ENCODE data around the gene ADAP1.

Gene ADAP1

DNA sequence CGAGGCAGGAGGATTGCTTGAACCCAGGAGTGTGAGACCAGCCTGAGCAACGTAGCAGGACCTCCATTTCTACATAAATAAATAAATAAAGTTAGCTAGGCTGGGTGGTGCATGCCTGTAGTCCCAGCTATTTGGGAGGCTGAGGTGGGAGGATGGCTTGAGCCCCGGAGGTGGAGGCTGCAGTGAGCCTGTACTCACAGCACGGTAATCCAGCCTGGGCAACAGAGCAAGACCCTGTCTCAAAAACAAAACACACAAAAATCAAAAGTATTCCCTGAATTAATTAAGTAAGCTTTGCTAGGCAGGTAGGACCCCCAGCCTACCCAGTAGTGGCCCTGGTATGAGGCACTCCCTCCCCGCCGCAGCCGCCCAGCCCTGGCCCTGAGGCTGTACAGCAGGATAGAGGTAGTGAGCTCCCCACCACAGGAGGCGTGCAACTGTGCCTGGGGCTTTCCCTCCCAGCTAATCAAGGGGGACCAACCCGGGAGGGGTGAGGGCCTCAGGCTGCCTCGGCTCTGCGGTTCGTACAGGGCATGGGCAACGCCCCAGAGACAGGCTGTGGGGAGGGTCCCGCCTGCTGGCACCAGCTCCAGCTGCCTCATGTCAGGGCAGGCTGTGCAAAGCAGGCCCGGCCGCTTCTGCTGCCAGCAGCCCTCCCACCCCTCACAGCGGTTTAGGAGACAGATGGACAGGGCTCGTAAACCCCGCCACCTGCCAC is 27.5 kb upstream of the ADAP1 start:
- Histone ChIP-seq H3K9me3 (ENCODE audit: control insufficient read depth in 5 of 5, low read length in 5 of 5) (peaks cover 0 to 4% (median 0%) of the 10 kb centered on the region in 5 donors), H3K4me1 (ENCODE audit: control insufficient read depth in 5 of 5, insufficient read depth in 5 of 5, low read length in 5 of 5) (peaks cover 0 to 4% (median 0%) of the 10 kb centered on the region in 5 donors), H3K27me3 (ENCODE audit: control insufficient read depth in 5 of 5, insufficient read depth in 4 of 5, low read length in 5 of 5) (peaks cover 25 to 40% (median 29%) of the 10 kb centered on the region in 5 donors), H3K9ac (ENCODE audit: low read length in 5 of 5) (no peak overlapping the region), H3K36me3 (ENCODE audit: control insufficient read depth in 5 of 5, insufficient read depth in 5 of 5, low read length in 5 of 5) (no peaks in the 10 kb centered on the region), H3K4me3 (ENCODE audit: low read depth in 1 of 5, low read length in 5 of 5) (no peak overlapping the region), H3K27ac (ENCODE audit: low read depth, low read length) (no peak overlapping the region)

DNA sequence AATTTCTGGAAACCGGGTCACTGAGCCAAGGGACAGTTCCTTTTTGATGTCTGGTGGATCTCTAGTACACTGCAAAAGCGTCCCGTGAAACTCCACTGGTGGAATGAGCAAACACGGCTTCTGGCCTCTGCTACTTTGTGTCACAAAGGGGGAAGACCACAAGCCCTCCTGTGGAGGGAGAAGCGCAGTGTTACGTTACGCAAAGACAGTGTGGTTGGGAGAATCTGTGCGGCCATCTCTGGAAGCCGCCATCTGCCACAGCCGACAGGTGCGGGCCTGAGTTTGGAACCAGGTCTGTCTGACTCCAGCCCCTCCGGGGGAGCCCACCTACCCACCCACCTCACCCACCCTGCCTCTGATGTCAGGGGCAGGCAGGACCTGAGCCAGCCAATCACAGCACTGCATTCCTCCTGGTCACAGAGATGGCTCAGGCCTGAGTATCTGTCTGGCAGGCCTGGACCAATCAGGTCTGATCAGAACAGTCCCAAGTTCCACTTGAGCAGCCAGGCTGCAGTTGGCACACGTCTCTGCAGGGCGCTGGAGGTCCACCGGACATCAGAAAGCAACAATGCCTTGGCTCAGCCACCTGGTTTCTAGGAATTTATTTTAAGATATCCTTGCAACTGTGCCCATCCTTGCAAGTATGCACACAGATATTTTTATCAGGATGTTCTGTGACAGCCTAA is 25.5 kb upstream of the ADAP1 start:
- H3K9ac ChIP-seq (ENCODE audit: low read length in 5 of 5), result no peak overlapping the region
- peaks cover 0 to 9% (median 5%) of the 10 kb centered on the region in 5 donors for H3K4me1 ChIP-seq (ENCODE audit: control insufficient read depth in 5 of 5, insufficient read depth in 5 of 5, low read length in 5 of 5)
- H3K4me3 ChIP-seq (ENCODE audit: low read depth in 1 of 5, low read length in 5 of 5), result no peak overlapping the region
- peaks cover 0 to 4% (median 0%) of the 10 kb centered on the region in 5 donors for H3K9me3 ChIP-seq (ENCODE audit: control insufficient read depth in 5 of 5, low read length in 5 of 5)
- H3K27me3 ChIP-seq (ENCODE audit: control insufficient read depth in 5 of 5, insufficient read depth in 4 of 5, low read length in 5 of 5), result peaks cover 6 to 20% (median 10%) of the 10 kb centered on the region in 5 donors
- no peak overlapping the region for H3K27ac ChIP-seq (ENCODE audit: low read depth, low read length)
- H3K36me3 ChIP-seq (ENCODE audit: control insufficient read depth in 5 of 5, insufficient read depth in 5 of 5, low read length in 5 of 5), result no peaks in the 10 kb centered on the region

DNA sequence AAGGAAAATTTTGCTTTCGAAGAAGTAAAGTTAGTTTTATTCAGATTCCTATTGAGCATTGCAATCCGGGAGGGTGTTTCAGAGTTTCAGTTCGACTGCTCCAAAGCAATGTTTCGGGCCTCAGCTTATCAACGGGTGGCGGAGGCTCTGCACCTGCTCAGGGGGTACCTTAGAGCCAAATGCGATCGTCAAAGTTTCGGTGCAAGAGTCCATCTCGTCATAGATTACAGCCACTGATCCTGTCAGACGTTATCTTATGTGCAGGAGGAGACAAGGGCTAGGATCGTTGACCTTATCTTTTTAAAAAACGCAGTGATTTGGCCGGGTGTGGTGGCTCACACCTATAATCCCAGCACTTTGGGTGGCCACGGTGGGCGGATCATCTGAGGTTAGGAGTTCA is 24.7 kb upstream of the ADAP1 start:
- no peak overlapping the region for H3K27ac ChIP-seq (ENCODE audit: low read depth, low read length)
- no peak overlapping the region for H3K4me3 ChIP-seq (ENCODE audit: low read depth in 1 of 5, low read length in 5 of 5)
- peaks cover 0 to 14% (median 13%) of the 10 kb centered on the region in 5 donors for H3K4me1 ChIP-seq (ENCODE audit: control insufficient read depth in 5 of 5, insufficient read depth in 5 of 5, low read length in 5 of 5)
- H3K36me3 ChIP-seq (ENCODE audit: control insufficient read depth in 5 of 5, insufficient read depth in 5 of 5, low read length in 5 of 5), result no peaks in the 10 kb centered on the region
- H3K27me3 ChIP-seq (ENCODE audit: control insufficient read depth in 5 of 5, insufficient read depth in 4 of 5, low read length in 5 of 5), result peaks cover 4 to 13% (median 9%) of the 10 kb centered on the region in 5 donors
- peaks cover 0 to 4% (median 0%) of the 10 kb centered on the region in 5 donors for H3K9me3 ChIP-seq (ENCODE audit: control insufficient read depth in 5 of 5, low read length in 5 of 5)
- no peak overlapping the region for H3K9ac ChIP-seq (ENCODE audit: low read length in 5 of 5)

DNA sequence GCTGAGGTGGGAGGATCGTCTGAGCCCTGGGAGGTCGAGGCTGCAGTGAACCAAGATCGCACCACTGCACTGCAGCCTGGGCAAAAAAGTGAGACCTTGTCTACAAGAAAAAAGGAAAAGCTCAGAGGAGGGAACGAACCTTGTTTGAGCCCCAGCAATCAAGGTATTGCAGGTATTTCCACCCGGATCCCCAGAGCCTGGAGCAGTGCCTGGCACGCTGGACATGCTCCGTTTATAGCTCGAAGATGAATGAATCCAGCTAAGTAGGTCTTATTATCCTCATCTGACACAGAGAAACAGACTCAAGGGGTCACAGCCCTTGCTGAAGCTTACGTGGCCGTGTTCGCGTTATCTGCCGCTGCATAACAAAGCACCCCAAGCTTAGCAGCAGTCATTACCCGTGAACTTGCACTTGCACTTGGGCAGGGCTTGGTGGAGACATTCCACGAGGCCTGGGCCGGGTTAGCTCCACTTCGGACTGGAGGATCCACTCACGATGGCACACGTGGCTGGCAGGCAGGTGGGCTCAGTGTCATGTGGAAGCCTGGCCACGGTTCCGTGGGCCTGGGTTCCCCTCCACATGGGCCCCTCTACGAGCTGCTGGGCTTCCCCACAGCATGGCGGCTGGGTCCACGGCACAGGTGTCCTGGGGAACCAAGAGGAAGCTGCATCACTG is 24.1 kb upstream of the ADAP1 start:
- H3K36me3 ChIP-seq (ENCODE audit: control insufficient read depth in 5 of 5, insufficient read depth in 5 of 5, low read length in 5 of 5), result no peaks in the 10 kb centered on the region
- no peak overlapping the region for H3K4me3 ChIP-seq (ENCODE audit: low read depth in 1 of 5, low read length in 5 of 5)
- H3K27ac ChIP-seq (ENCODE audit: low read depth, low read length), result no peak overlapping the region
- H3K27me3 ChIP-seq (ENCODE audit: control insufficient read depth in 5 of 5, insufficient read depth in 4 of 5, low read length in 5 of 5), result peaks cover 1 to 10% (median 5%) of the 10 kb centered on the region in 5 donors
- H3K9me3 ChIP-seq (ENCODE audit: control insufficient read depth in 5 of 5, low read length in 5 of 5), result peaks cover 0 to 4% (median 0%) of the 10 kb centered on the region in 5 donors
- peaks cover 0 to 20% (median 17%) of the 10 kb centered on the region in 5 donors for H3K4me1 ChIP-seq (ENCODE audit: control insufficient read depth in 5 of 5, insufficient read depth in 5 of 5, low read length in 5 of 5)
- H3K9ac ChIP-seq (ENCODE audit: low read length in 5 of 5), result no peak overlapping the region

DNA sequence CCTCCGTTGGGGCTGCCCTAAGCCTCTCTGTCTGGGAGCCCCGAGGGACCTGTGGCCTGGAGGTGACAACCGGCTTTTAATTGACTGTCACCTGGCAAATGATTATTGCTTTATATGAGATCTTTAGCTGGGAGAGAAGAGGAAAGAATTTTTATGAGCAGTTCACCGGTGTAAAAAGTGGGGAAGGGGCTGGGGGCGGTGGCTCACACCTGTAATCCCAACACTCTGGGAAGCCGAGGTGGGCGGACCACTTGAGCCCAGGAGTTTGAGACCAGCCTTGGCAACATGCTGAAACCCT is 23.5 kb upstream of the ADAP1 start:
- H3K4me1 ChIP-seq (ENCODE audit: control insufficient read depth in 5 of 5, insufficient read depth in 5 of 5, low read length in 5 of 5), result peaks cover 0 to 25% (median 21%) of the 10 kb centered on the region in 5 donors

DNA sequence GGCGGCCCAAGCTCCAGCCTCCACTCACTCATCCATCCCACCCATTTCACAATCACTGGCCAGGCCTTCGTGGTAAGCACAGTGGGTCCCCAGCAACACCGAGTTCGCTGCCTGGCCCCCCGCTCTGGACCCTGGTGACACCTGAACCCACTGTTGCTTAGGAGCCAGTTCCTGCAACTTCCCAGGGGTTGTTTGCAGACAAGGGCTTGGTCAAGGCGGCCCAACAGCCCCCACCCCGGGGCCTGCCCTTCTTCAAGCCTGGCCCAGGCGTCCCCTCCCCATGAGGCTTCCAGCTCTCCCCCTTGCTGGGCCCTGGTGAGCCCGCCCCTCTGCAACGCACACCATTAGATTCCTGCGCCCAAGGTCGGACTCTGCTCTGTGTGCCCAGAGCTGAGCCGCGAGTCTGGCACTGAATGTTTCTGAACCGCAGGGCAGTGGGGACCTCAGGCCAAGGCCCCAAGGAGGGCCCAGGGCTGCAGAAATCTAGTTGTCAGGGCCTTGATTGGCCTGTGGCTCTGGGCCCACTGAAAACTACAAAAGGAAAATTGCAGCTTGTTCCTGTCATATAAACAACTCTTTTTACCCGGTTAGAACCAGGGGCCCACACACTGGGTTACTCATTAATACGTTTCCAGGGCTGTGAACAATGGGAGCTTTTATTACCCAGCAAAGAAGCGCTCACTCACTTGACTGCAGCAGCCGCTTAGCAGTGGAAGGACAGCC is 23.0 kb upstream of the ADAP1 start:
- Histone ChIP-seq H3K27me3 (ENCODE audit: control insufficient read depth in 5 of 5, insufficient read depth in 4 of 5, low read length in 5 of 5) (peaks cover 0 to 2% (median 0%) of the 10 kb centered on the region in 5 donors), H3K4me1 (ENCODE audit: control insufficient read depth in 5 of 5, insufficient read depth in 5 of 5, low read length in 5 of 5) (peaks cover 0 to 27% (median 22%) of the 10 kb centered on the region in 5 donors), H3K4me3 (ENCODE audit: low read depth in 1 of 5, low read length in 5 of 5) (no peak overlapping the region), H3K36me3 (ENCODE audit: control insufficient read depth in 5 of 5, insufficient read depth in 5 of 5, low read length in 5 of 5) (peaks cover 5 to 9% (median 6%) of the 10 kb centered on the region in 5 donors), H3K27ac (ENCODE audit: low read depth, low read length) (no peak overlapping the region), H3K9me3 (ENCODE audit: control insufficient read depth in 5 of 5, low read length in 5 of 5) (peaks cover 0 to 4% (median 0%) of the 10 kb centered on the region in 5 donors), H3K9ac (ENCODE audit: low read length in 5 of 5) (no peak overlapping the region)

More for the DNA sequence above, 23.5 kb upstream of the ADAP1 start:
- H3K36me3 ChIP-seq (ENCODE audit: control insufficient read depth in 5 of 5, insufficient read depth in 5 of 5, low read length in 5 of 5), result peaks cover 0 to 5% (median 1%) of the 10 kb centered on the region in 5 donors
- no peak overlapping the region for H3K9ac ChIP-seq (ENCODE audit: low read length in 5 of 5)
- peaks cover 0 to 5% (median 0%) of the 10 kb centered on the region in 5 donors for H3K27me3 ChIP-seq (ENCODE audit: control insufficient read depth in 5 of 5, insufficient read depth in 4 of 5, low read length in 5 of 5)
- peaks cover 0 to 4% (median 0%) of the 10 kb centered on the region in 5 donors for H3K9me3 ChIP-seq (ENCODE audit: control insufficient read depth in 5 of 5, low read length in 5 of 5)
- H3K27ac ChIP-seq (ENCODE audit: low read depth, low read length), result no peak overlapping the region
- H3K4me3 ChIP-seq (ENCODE audit: low read depth in 1 of 5, low read length in 5 of 5), result no peak overlapping the region

DNA sequence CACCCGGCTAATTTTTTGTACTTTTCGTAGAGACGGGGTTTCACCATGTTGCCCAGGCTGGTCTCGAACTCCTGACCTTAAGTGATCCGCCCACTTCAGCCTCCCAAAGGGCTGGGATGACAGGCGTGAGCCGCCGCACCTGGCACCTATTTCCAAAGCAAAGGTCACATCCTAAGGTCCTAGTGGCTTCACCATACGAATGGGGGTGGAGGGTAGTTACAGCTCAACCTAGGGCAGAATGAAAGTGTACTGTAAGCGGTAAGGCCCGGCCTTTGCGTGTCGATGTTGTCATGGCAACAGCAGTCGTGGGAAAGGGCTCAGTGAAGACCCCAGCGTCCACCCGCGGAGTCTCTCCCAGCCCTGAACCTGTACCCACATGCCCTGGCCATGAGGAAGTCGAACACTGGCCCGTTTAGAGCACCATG is 22.4 kb upstream of the ADAP1 start:
- peaks cover 0 to 27% (median 24%) of the 10 kb centered on the region in 5 donors for H3K4me1 ChIP-seq (ENCODE audit: control insufficient read depth in 5 of 5, insufficient read depth in 5 of 5, low read length in 5 of 5)
- peaks cover 8 to 15% (median 12%) of the 10 kb centered on the region in 5 donors for H3K36me3 ChIP-seq (ENCODE audit: control insufficient read depth in 5 of 5, insufficient read depth in 5 of 5, low read length in 5 of 5)
- no peaks in the 10 kb centered on the region for H3K27me3 ChIP-seq (ENCODE audit: control insufficient read depth in 5 of 5, insufficient read depth in 4 of 5, low read length in 5 of 5)
- H3K4me3 ChIP-seq (ENCODE audit: low read depth in 1 of 5, low read length in 5 of 5), result no peak overlapping the region
- H3K27ac ChIP-seq (ENCODE audit: low read depth, low read length), result no peak overlapping the region
- peaks cover 0 to 4% (median 0%) of the 10 kb centered on the region in 5 donors for H3K9me3 ChIP-seq (ENCODE audit: control insufficient read depth in 5 of 5, low read length in 5 of 5)
- no peak overlapping the region for H3K9ac ChIP-seq (ENCODE audit: low read length in 5 of 5)

DNA sequence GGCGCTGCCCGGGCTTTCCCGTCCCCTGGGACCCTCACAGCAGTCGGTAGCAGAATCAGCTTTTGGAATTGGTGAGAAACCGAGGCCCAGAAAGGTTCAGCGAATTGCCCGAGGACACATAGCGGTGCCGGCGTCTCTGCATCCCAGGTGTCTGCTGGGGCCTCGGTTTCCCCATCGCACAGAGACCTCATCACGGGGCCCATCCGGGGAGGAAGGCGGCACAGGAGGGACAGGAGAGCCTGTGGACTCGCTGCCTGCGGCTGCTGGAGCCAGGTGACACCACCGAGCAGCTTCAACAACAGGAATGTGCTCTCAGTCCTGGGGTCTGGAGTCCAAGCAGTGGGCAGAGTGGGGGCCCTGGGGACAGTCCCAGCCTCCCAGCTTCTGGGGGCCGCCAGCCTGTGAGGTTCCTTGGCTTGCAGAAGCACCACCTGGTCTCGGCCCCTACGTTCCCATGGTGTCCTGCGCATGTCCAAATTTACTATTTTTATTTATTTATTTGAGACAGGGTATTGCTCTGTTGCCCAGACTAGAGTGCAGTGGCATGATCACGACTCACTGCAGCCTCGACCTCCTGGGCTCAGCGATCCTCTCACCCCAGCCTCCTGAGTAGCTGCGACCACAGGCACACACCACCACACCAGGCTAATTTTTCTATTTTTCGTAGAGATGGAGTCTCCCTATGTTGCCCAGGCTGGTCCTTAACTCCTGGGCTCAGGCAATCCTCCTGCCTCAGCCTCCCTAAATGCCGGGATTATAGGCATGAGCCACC is 21.4 kb upstream of the ADAP1 start:
- Histone ChIP-seq H3K9ac (ENCODE audit: low read length in 5 of 5) (no peak overlapping the region), H3K4me1 (ENCODE audit: control insufficient read depth in 5 of 5, insufficient read depth in 5 of 5, low read length in 5 of 5) (peaks cover 0 to 27% (median 25%) of the 10 kb centered on the region in 5 donors), H3K27me3 (ENCODE audit: control insufficient read depth in 5 of 5, insufficient read depth in 4 of 5, low read length in 5 of 5) (no peaks in the 10 kb centered on the region), H3K27ac (ENCODE audit: low read depth, low read length) (no peak overlapping the region), H3K9me3 (ENCODE audit: control insufficient read depth in 5 of 5, low read length in 5 of 5) (peaks cover 0 to 4% (median 0%) of the 10 kb centered on the region in 5 donors), H3K36me3 (ENCODE audit: control insufficient read depth in 5 of 5, insufficient read depth in 5 of 5, low read length in 5 of 5) (peaks cover 8 to 21% (median 17%) of the 10 kb centered on the region in 5 donors), H3K4me3 (ENCODE audit: low read depth in 1 of 5, low read length in 5 of 5) (peak overlapping the region in 4 of 5 donors; percentile 42 to 96 (median 69))
